Natural killer cell (primary cell): Measurements from ENCODE around the gene PSMD13. TPM values are rescaled to one million over a fixed set of nuclear protein-coding genes. Genes with fewer than 3 reads are reported as not detected.

Experiments
- ATAC-seq, 3 donors: fragments of 150-1000 bp in 2 of 3; fragments of 200-7000 bp in 1 of 3; cut with Tn5 transposase; 1 replicate in 1 of 3; 2 replicates in 2 of 3; pipeline ENCODE4 v1.10.0; 2021; ENCODE audit warnings: mild to moderate bottlenecking in 2 of 3, moderate library complexity in 2 of 3
- DNase-seq, 2 donors: peaks; one replicate each; pipeline versions ENCODE4 v3.0.0 to v3.0.0-alpha.2; 2013 to 2021; ENCODE audit warnings: mixed read lengths in 1 of 2
- H3K27ac ChIP-seq: one replicate; pipeline ENCODE4 v1.5.1; 2013; ENCODE audit warnings: mild to moderate bottlenecking, low read length
- H3K27me3 ChIP-seq: one replicate; pipeline ENCODE4 v1.6.1; 2013; ENCODE audit warnings: low read length; ENCODE audit not compliant: control insufficient read depth, insufficient read depth
- H3K36me3 ChIP-seq: one replicate; pipeline ENCODE4 v1.6.1; 2013; ENCODE audit warnings: low read length; ENCODE audit not compliant: control insufficient read depth, insufficient read depth
- H3K4me1 ChIP-seq: one replicate; pipeline ENCODE4 v1.6.1; 2013; ENCODE audit warnings: low read length; ENCODE audit not compliant: control insufficient read depth, insufficient read depth
- H3K4me3 ChIP-seq: one replicate; pipeline ENCODE4 v1.5.1; 2013; ENCODE audit warnings: low read length
- H3K9me3 ChIP-seq: one replicate; pipeline ENCODE4 v1.6.1; 2013; ENCODE audit warnings: low read length; ENCODE audit not compliant: control insufficient read depth, insufficient read depth
- H3K27ac Mint-ChIP-seq, 2 donors: one replicate each; pipeline ENCODE4 v1.8.0; 2022; ENCODE audit warnings: mild to moderate bottlenecking in 2 of 2, mixed read lengths in 2 of 2, moderate library complexity in 1 of 2
- H3K27me3 Mint-ChIP-seq, 2 donors: one replicate each; pipeline ENCODE4 v1.8.0; 2022; ENCODE audit warnings: low read depth in 2 of 2, mixed read lengths in 2 of 2
- H3K36me3 Mint-ChIP-seq: one replicate; pipeline ENCODE4 v1.8.0; 2022; ENCODE audit warnings: mixed read lengths
- H3K4me1 Mint-ChIP-seq, 2 donors: one replicate each; pipeline ENCODE4 v1.8.0; 2022; ENCODE audit warnings: mixed read lengths in 2 of 2
- H3K4me3 Mint-ChIP-seq: one replicate; pipeline ENCODE4 v1.8.0; 2022; ENCODE audit warnings: mild to moderate bottlenecking, moderate library complexity, mixed read lengths
- H3K9me3 Mint-ChIP-seq, 2 donors: one replicate each; pipeline ENCODE4 v1.8.0; 2022; ENCODE audit warnings: mixed read lengths in 2 of 2
- whole genome bisulfite sequencing: methylation state at CpG from one replicate; pipeline ENCODE4 v1.1.7; 2013; ENCODE audit warnings: missing lambda C conversion rate; ENCODE audit not compliant: insufficient coverage; 5-methylcytosine and 5-hydroxymethylcytosine counted together
- intact Hi-C: fragments of 100-400 bp; cut with micrococcal nuclease; formaldehyde crosslinking; loops from one replicate; pipeline ENCODE4 v1.14.2; 2022
- total RNA-seq, 4 donors: library from RNA; stranded (reverse); fragments of 120-200 nt in 1 of 4; gene quantifications; one replicate each; pipeline versions ENCODE4 v1.2.3 to v1.2.4, GENCODE V29; 2013 to 2022
- TF ChIP-seq, protein P1 (sequence below): fragments of 200-600 bp; IDR thresholded peaks from one replicate; pipeline ENCODE4 v1.8.0; 2022; ENCODE audit warnings: antibody characterized with exemption

Gene PSMD13
- total RNA-seq, 3 donors from 2014 or later (not counting 1 experiment from before 2014, with no cell fraction given), result 94.6 to 111 (median 104) TPM

DNA sequence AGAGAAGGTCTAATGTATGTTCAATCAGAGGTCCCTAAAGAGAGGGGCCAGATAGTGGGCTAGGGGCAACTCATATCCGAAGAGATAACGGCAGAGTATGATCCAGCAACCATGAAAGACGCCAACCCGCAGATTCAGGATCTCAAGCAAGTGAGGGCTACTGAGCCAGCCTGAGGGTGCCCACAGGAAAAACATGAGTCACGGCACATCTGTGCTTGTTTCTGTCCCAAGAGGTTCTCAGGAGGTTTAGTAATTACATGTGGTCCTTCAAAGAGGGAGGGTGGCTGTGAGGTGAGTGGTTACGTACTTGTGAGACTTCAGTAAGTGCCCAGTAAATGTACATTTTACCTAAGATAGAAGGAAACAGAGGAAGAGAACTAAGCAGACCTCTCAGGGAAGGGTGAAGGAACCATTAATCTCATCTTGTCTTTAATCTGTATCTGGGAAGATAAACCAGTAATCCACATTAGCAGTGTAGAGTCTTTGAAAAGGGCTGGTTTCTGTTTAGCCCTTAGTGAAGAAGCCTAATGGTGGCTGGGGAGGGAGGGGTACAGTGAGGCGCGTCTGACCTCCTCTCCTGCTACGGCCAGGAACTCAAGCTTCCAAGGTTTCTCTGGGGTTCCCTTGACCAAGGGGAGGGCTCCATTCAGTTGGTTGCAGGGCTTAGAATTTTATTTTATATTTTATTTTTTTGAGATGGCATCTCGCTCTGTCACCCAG is 10.9 kb upstream of the PSMD13 start:
- Histone ChIP-seq H3K27me3 (no peaks in the 10 kb centered on the region), H3K4me3 (no peak overlapping the region), H3K27ac (no peak overlapping the region), H3K9me3 (no peaks in the 10 kb centered on the region), H3K36me3 (peaks cover 6% of the 10 kb centered on the region), H3K4me1 (no peaks in the 10 kb centered on the region)
- Mint-ChIP-seq H3K27me3 (no peaks in the 10 kb centered on the region), H3K4me1 (no peaks in the 10 kb centered on the region), H3K9me3 (no peaks in the 10 kb centered on the region), H3K27ac (no peak overlapping the region), H3K4me3 (no peak overlapping the region), H3K36me3 (peaks cover 7% of the 10 kb centered on the region)
- intact Hi-C loops, result no loop called here
- TF ChIP-seq, protein P1, sequence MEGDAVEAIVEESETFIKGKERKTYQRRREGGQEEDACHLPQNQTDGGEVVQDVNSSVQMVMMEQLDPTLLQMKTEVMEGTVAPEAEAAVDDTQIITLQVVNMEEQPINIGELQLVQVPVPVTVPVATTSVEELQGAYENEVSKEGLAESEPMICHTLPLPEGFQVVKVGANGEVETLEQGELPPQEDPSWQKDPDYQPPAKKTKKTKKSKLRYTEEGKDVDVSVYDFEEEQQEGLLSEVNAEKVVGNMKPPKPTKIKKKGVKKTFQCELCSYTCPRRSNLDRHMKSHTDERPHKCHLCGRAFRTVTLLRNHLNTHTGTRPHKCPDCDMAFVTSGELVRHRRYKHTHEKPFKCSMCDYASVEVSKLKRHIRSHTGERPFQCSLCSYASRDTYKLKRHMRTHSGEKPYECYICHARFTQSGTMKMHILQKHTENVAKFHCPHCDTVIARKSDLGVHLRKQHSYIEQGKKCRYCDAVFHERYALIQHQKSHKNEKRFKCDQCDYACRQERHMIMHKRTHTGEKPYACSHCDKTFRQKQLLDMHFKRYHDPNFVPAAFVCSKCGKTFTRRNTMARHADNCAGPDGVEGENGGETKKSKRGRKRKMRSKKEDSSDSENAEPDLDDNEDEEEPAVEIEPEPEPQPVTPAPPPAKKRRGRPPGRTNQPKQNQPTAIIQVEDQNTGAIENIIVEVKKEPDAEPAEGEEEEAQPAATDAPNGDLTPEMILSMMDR, result no peak
- WGBS, result 92% methylated on average over 9 of the region's 10 CpGs
- ATAC-seq (no peak), DNase-seq (no peak)

DNA sequence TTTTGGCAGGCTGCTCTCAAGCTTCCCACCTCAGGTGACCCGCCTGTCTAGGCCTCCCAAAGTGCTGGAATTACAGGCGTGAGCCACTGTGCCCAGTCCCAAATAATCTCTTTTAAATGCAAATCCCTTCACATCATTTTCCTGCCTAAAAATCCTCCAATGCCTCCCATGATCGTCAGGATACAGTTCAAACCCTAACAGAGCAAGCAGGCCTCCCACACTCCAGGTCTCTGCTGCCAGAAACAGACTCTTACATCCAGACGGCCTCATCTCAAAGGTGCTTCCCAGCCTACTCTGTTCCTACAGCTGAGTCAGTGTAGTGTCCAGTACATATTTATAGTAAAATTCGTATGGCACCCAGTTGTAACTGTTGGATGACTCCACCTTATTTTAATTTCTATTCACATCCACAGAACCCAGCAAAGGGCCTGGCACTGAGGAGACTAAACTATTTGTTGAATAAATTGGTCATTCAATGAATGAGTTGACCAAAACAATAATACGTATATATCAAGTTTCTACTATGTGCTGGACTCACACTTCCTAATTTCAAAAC is 8.9 kb upstream of the PSMD13 start:
- Histone ChIP-seq H3K4me1 (no peaks in the 10 kb centered on the region), H3K27me3 (no peaks in the 10 kb centered on the region), H3K4me3 (no peak overlapping the region), H3K27ac (no peak overlapping the region), H3K36me3 (peaks cover 3% of the 10 kb centered on the region), H3K9me3 (no peaks in the 10 kb centered on the region)
- Mint-ChIP-seq H3K27me3 (no peaks in the 10 kb centered on the region), H3K36me3 (peaks cover 2% of the 10 kb centered on the region), H3K4me1 (no peaks in the 10 kb centered on the region), H3K9me3 (no peaks in the 10 kb centered on the region), H3K4me3 (no peak overlapping the region), H3K27ac (no peak overlapping the region)
- intact Hi-C loops, result no loop called here
- TF ChIP-seq, protein P1, result no peak
- DNase-seq (no peak), ATAC-seq (no peak)
- 93% methylated on average over 5 of the region's 6 CpGs for WGBS

DNA sequence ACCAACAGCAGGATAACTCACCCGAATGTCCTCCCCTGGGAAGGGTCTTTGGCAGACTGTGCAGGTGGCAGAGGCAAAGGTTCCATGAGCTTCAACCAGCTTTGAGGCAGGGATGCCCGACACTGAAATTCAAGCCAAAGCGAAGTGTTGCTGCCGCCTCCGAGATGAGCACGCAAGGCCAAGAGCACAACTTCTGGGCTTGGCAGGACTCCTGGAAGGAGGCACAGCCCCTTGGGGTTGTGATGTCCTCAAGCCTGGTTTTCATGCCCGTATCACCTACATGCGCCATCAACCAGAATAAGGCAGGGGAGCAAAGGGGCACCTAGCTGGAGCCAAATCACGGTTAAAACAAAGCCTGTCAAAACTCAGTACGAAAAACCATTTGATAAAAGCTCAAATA is 6.3 kb upstream of the PSMD13 start:
- Mint-ChIP-seq H3K9me3 (no peaks in the 10 kb centered on the region), H3K4me3 (no peak overlapping the region), H3K27ac (no peak overlapping the region), H3K4me1 (peaks cover 4 to 6% of the 10 kb centered on the region in 2 donors), H3K36me3 (no peaks in the 10 kb centered on the region), H3K27me3 (no peaks in the 10 kb centered on the region)
- H3K27me3 ChIP-seq, result no peaks in the 10 kb centered on the region
- no peak overlapping the region for H3K4me3 ChIP-seq
- H3K27ac ChIP-seq, result no peak overlapping the region
- DNase-seq, result no peak
- peaks cover 6% of the 10 kb centered on the region for H3K4me1 ChIP-seq
- no peaks in the 10 kb centered on the region for H3K9me3 ChIP-seq
- no peak for ATAC-seq
- TF ChIP-seq, protein P1, result no peak
- 96% methylated on average over 10 of the region's 10 CpGs for WGBS
- peaks cover 2% of the 10 kb centered on the region for H3K36me3 ChIP-seq
- intact Hi-C loops, result no loop called here
